WERI-Rb-1 (cell line): Measurements from ENCODE around the gene TIPARP.
"Not testable (repeated sequence)": the region's sequence is repeated elsewhere in the genome, so short reads cannot be mapped to it uniquely, and the experiment has no call there.

Source experiments
- DNase-seq: peaks from one replicate; pipeline ENCODE4 v3.0.0-alpha.2; 2020
- H3K27ac ChIP-seq: fragments of 250-450 bp; sonication (Bioruptor Pico); 2 replicates; pipeline ENCODE4 v1.5.1; 2020; ENCODE audit warnings: mild to moderate bottlenecking, moderate library complexity
- H3K27me3 ChIP-seq: fragments of 250-450 bp; sonication (Bioruptor Pico); 2 replicates; pipeline ENCODE4 v1.5.1; 2021; ENCODE audit warnings: mild to moderate bottlenecking, low read depth, moderate library complexity; ENCODE audit not compliant: insufficient read depth, severe bottlenecking
- H3K36me3 ChIP-seq: fragments of 250-450 bp; sonication (Bioruptor Pico); 2 replicates; pipeline ENCODE4 v1.5.1; 2020; ENCODE audit warnings: mild to moderate bottlenecking, moderate library complexity
- H3K4me3 ChIP-seq: 2 replicates; pipeline ENCODE4 v1.5.1; 2011; ENCODE audit warnings: low read depth, mild to moderate bottlenecking, control low read depth, low read length
- H3K9me3 ChIP-seq: fragments of 250-450 bp; sonication (Bioruptor Pico); 2 replicates; pipeline ENCODE4 v1.5.1; 2021; ENCODE audit warnings: mild to moderate bottlenecking, moderate library complexity; ENCODE audit not compliant: severe bottlenecking
- TF ChIP-seq, protein P1 (sequence below): IDR thresholded peaks from 2 replicates; pipeline ENCODE4 v1.5.1; 2011; ENCODE audit warnings: low read depth, mild to moderate bottlenecking, control low read depth, inconsistent platforms, low read length

The TIPARP gene

DNA sequence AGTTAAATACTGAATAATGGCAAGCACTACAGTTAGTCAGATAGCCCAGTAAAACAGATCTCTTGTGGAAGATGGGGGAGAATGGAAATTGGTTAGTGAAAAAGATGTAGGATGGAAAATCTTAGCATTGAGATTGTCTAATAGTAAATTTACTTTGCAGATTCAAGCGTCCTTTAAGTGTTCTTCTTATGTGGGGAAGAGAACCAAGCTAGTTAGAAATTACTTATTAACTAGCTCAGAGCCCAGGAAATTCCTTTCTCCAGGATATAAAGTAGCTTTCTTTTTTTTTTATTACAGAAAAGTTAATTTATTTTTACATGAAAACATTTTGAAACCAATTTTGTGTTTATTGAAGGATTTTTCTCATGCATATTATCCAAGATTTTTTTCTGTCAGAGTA, 36.7 kb downstream of the TIPARP start:
- H3K36me3 ChIP-seq: peaks cover 15% of the 10 kb centered on the region
- TF ChIP-seq, protein P1, sequence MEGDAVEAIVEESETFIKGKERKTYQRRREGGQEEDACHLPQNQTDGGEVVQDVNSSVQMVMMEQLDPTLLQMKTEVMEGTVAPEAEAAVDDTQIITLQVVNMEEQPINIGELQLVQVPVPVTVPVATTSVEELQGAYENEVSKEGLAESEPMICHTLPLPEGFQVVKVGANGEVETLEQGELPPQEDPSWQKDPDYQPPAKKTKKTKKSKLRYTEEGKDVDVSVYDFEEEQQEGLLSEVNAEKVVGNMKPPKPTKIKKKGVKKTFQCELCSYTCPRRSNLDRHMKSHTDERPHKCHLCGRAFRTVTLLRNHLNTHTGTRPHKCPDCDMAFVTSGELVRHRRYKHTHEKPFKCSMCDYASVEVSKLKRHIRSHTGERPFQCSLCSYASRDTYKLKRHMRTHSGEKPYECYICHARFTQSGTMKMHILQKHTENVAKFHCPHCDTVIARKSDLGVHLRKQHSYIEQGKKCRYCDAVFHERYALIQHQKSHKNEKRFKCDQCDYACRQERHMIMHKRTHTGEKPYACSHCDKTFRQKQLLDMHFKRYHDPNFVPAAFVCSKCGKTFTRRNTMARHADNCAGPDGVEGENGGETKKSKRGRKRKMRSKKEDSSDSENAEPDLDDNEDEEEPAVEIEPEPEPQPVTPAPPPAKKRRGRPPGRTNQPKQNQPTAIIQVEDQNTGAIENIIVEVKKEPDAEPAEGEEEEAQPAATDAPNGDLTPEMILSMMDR: no peak

DNA sequence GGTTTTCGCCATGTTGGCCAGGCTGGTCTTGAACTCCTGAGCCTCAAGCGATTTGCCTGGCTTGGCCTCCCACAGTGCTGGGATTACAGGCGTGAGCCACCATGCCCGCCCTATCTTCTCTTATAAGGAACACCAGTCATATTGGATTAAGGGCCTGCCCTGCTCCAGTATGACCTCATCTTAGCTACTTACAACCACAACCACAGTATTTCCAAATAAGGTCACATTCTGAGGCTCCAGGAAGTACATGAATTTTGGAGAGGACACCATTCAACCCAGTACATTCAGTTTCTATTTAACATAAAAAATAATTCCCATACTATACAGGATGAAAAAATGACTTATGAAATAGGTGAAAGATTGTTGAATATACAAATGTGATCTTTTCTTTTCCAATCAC, 37.6 kb downstream of the TIPARP start:
- not testable (repeated sequence) for H3K4me3 ChIP-seq, DNase-seq, H3K9me3 ChIP-seq, H3K27ac ChIP-seq, H3K27me3 ChIP-seq
- H3K36me3 ChIP-seq: peaks cover 11% of the 10 kb centered on the region

More for the DNA sequence above, 36.7 kb downstream of the TIPARP start:
- H3K4me3 ChIP-seq: no peak overlapping the region
- H3K27me3 ChIP-seq: no peaks in the 10 kb centered on the region
- no peak for DNase-seq
- H3K9me3 ChIP-seq: no peaks in the 10 kb centered on the region
- no peak overlapping the region for H3K27ac ChIP-seq

DNA sequence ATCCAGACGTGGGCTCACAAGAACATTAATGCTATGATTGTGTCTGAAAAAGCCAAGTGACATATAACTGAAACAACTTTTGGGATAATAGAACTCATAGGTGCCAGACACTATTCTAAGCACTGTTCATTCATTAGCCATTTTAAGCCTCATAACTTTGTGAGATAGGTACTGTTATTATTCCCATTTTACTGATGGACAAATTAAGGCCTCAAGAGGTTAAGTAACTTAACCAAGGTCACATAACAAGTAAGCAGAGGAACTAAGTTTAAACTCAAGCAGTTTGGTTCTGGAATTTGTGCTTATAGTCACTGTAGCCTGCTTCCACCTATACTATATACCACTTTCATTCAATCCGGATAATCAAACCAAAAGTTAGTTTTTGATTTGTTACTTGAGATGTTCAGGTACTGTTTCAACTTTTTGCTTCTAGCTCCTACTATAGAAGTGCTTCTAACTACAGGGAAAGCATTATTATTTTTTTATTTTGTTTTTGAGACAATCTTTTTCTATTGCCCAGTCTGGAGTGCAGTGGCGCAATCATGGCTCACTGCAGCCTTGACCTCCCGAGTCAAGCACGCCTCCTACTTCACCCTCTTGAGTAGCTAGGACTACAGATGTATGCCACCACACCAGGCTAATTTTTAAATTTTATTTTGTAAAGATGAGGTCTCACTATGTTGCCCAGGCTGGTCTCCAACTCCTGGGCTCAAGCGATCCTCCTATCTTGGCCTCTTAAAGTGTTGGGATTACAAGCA, 41.9 kb downstream of the TIPARP start:
- TF ChIP-seq, protein P1: no peak
- no peaks in the 10 kb centered on the region for H3K27me3 ChIP-seq
- H3K4me3 ChIP-seq: no peak overlapping the region
- no peak overlapping the region for H3K27ac ChIP-seq
- no peaks in the 10 kb centered on the region for H3K36me3 ChIP-seq
- H3K9me3 ChIP-seq: no peaks in the 10 kb centered on the region
- no peak for DNase-seq

DNA sequence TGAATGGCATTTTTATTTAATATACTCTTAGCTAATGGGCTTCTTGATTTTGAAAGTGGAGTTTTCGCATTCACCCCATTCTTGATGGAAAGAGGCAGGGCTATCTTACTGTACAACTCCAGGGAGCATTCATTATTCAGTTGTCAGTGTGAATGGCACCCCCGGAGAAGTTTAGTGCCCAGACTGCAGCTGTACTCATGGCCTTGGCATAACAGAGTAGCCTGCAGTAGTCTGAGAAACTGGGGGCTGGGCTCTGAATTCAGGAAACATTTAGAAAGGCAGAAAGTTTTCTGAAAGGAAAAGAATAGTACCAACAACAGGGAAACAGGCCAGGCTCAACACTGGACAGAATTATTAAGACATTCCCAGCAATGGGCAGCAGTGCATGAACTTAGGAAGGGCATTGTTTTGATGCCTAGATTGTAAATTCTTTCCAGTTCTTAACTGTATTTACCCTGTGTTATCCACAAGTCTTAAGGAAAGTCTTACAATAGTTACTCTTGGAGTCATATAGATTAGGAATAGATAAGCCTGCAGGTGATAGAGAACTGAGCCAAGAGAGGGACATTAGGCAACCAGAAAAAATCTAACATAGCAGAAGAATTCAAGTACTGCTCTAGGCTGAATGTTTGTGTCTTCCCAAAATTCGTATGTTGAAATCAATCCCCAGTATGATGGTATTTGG, 44.4 kb downstream of the TIPARP start:
- TF ChIP-seq, protein P1: no peak
- Histone ChIP-seq H3K27ac (no peak overlapping the region), H3K27me3 (no peaks in the 10 kb centered on the region), H3K4me3 (no peak overlapping the region), H3K36me3 (no peaks in the 10 kb centered on the region), H3K9me3 (no peaks in the 10 kb centered on the region)
- DNase-seq: no peak

DNA sequence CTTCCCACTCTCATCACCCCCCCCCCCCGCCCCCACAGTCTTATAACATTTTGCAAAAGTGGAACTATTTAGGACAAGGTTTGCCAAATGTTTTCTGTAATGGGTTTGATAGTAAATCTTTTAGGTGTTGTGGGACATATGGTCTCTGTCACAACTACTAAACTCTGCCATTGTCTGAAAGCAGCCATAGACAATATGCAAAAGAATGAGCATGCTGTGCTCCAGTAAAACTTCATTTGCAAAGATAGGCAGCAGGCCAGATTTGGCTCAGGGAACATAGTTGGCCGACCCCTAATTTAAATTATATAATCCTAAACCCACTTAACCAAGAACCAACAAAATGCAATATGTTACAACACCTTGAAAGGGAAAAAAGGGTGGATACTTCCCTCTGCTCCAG, 46.4 kb downstream of the TIPARP start:
- H3K27me3 ChIP-seq: no peaks in the 10 kb centered on the region
- no peak for DNase-seq
- TF ChIP-seq, protein P1: no peak
- H3K4me3 ChIP-seq: no peak overlapping the region
- no peaks in the 10 kb centered on the region for H3K36me3 ChIP-seq
- no peaks in the 10 kb centered on the region for H3K9me3 ChIP-seq
- H3K27ac ChIP-seq: no peak overlapping the region

DNA sequence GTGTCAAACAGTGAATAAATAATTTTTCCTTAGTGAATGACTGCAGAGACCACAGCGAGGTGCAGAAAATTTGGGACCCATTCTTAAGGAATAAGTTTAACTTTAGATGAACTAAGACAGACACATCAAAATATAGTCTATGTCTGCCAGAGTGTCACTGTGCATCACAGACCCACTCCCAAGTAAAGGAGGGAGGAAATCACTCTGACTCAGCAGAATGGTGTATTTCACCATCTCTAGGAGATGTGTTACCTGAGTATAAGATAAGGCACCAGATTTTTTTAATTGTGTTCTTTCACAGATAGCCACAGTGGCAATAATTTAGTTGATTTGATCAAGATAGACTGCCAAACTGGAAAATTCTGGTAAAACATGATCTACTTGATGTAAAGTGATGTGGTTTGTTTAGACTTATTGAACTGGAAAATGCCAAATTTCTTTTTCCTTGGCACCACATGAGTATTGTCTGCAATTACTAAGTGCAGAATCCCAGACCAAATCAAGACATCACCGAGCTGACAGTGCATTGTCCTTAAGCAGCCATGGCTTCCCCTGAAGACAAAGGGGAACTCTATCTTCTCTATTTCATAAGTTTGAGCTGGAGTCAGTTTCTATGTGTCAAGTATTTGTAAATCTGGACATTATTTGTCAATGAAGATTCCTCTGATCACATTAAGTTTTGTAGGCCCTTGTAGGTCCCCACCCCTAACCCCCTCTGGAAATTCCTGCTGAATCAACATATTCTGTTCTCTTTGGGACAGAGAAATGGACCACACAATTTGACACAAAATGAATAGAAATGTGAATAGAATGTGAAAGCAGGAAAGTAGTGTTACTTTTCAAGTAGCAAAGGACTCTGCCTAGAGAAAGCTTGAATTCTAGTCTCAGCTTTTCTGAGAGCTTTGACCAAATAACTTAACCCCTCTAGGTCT, 47.6 kb downstream of the TIPARP start:
- H3K4me3 ChIP-seq: no peak overlapping the region
- H3K27me3 ChIP-seq: no peaks in the 10 kb centered on the region
- TF ChIP-seq, protein P1: no peak
- H3K36me3 ChIP-seq: no peaks in the 10 kb centered on the region
- no peaks in the 10 kb centered on the region for H3K9me3 ChIP-seq
- DNase-seq: no peak
- no peak overlapping the region for H3K27ac ChIP-seq
